Endothelial cell of umbilical vein (primary cell): Measurements from ENCODE around the gene PRKCD.

Experiments used
- EZH2 ChIP-seq: IDR thresholded peaks from 2 replicates; pipeline ENCODE4 v1.6.1; 2012; ENCODE audit warnings: borderline replicate concordance, low read depth, mild to moderate bottlenecking, moderate library complexity, low read length, inconsistent platforms; ENCODE audit not compliant: severe bottlenecking
- POLR2A ChIP-seq: IDR thresholded peaks from 2 replicates; pipeline ENCODE4 v1.6.1; 2012; ENCODE audit warnings: low read depth, mild to moderate bottlenecking, control low read depth, low read length
- POLR2AphosphoS5 ChIP-seq: IDR thresholded peaks from 2 replicates; pipeline ENCODE4 v1.6.1; 2012; ENCODE audit warnings: low read depth, mild to moderate bottlenecking, control low read depth, low read length, moderate library complexity; ENCODE audit not compliant: insufficient read depth
- TF ChIP-seq, protein P1 (sequence below), 2 donors: IDR thresholded peaks; 1 replicate in 1 of 2; 2 replicates in 1 of 2; pipeline ENCODE4 v1.5.1; 2011; ENCODE audit warnings: low read length in 2 of 2, mild to moderate bottlenecking in 2 of 2, moderate library complexity in 2 of 2, control low read depth in 1 of 2, inconsistent platforms in 1 of 2, low read depth in 1 of 2; ENCODE audit not compliant: insufficient read depth in 1 of 2; ENCODE audit errors: extremely low read depth in 1 of 2

DNA sequence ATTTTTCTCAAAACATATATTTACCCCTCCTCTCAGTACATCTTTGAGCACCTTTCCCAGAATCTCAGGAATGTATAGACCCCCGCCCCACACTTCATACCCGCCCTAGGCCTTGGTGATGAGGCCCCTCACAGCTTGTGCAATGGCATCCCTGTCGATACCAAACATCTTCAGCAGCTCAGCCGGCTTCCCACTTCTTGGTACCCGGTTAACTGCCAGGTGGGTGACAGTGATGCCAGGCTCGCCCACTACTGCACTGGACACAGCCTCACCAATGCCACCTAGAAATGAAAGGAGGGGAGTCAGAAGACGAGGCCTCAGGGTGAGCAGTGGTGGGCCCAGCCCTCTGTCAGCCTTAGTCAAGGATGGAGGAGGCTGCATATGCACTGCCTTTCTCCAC, 64.6 kb downstream of the PRKCD start:
- TF ChIP-seq, protein P1, sequence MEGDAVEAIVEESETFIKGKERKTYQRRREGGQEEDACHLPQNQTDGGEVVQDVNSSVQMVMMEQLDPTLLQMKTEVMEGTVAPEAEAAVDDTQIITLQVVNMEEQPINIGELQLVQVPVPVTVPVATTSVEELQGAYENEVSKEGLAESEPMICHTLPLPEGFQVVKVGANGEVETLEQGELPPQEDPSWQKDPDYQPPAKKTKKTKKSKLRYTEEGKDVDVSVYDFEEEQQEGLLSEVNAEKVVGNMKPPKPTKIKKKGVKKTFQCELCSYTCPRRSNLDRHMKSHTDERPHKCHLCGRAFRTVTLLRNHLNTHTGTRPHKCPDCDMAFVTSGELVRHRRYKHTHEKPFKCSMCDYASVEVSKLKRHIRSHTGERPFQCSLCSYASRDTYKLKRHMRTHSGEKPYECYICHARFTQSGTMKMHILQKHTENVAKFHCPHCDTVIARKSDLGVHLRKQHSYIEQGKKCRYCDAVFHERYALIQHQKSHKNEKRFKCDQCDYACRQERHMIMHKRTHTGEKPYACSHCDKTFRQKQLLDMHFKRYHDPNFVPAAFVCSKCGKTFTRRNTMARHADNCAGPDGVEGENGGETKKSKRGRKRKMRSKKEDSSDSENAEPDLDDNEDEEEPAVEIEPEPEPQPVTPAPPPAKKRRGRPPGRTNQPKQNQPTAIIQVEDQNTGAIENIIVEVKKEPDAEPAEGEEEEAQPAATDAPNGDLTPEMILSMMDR (IDR thresholded peaks at IDR 0.05; ENCODE audit: extremely low read depth in 1 of 2, insufficient read depth in 1 of 2, low read depth in 1 of 2, low read length in 2 of 2): no peak
- TF ChIP-seq EZH2: no peak
- no peak for TF ChIP-seq POLR2AphosphoS5
- TF ChIP-seq POLR2A: no peak
